Measurements from ENCODE around the gene CACNA1F.

CACNA1F gene

GRCh38 chrX:49199315-49199595, 33.9 kb downstream of the CACNA1F start:
- no peak for DNase-seq (ENCODE audit: low read depth, low spot score)

GRCh38 chrX:49198540-49199314, 34.4 kb downstream of the CACNA1F start:
- no peak for DNase-seq (ENCODE audit: low read depth, low spot score)

GRCh38 chrX:49197543-49198087, 35.5 kb downstream of the CACNA1F start:
- no peak for DNase-seq (ENCODE audit: low read depth, low spot score)

- DNase-seq (ENCODE audit: low read depth, low spot score), result no peak
Observed at GRCh38 chrX:49193542-49193964, 39.6 kb downstream of the CACNA1F start.

GRCh38 chrX:49192722-49193328, 40.3 kb downstream of the CACNA1F start:
- DNase-seq (ENCODE audit: low read depth, low spot score), result no peak

GRCh38 chrX:49191574-49192011, 41.5 kb downstream of the CACNA1F start:
- no peak for DNase-seq (ENCODE audit: low read depth, low spot score)

- DNase-seq (ENCODE audit: low read depth, low spot score), result peak; percentile 98
Observed at GRCh38 chrX:49190821-49191573, 42.1 kb downstream of the CACNA1F start.

GRCh38 chrX:49189606-49190005, 43.5 kb downstream of the CACNA1F start:
- DNase-seq (ENCODE audit: low read depth, low spot score), result no peak

- DNase-seq (ENCODE audit: low read depth, low spot score), result no peak
Observed at GRCh38 chrX:49188468-49189076, 44.6 kb downstream of the CACNA1F start.

- DNase-seq (ENCODE audit: low read depth, low spot score), result no peak
Observed at GRCh38 chrX:49187526-49187925, 45.6 kb downstream of the CACNA1F start.

- DNase-seq (ENCODE audit: low read depth, low spot score), result no peak
Observed at GRCh38 chrX:49187028-49187394, 46.1 kb downstream of the CACNA1F start.

GRCh38 chrX:49186125-49187027, 46.8 kb downstream of the CACNA1F start, which contains the start of gene PRICKLE3:
TSS of gene PRICKLE3 (minus strand) at chrX:49186373. CDS start at chrX:49186297, 76 bp downstream.
- DNase-seq (ENCODE audit: low read depth, low spot score), result no peak

- no peak for DNase-seq (ENCODE audit: low read depth, low spot score)
Observed at GRCh38 chrX:49184294-49185281, 48.6 kb downstream of the CACNA1F start.

- no peak for DNase-seq (ENCODE audit: low read depth, low spot score)
Observed at GRCh38 chrX:49183701-49184281, 49.3 kb downstream of the CACNA1F start.

- DNase-seq (ENCODE audit: low read depth, low spot score), result no peak
Observed at GRCh38 chrX:49179358-49179757, 53.8 kb downstream of the CACNA1F start.

- no peak for DNase-seq (ENCODE audit: low read depth, low spot score)
Observed at GRCh38 chrX:49178537-49178936, 54.6 kb downstream of the CACNA1F start.

- DNase-seq (ENCODE audit: low read depth, low spot score), result no peak
Observed at GRCh38 chrX:49177873-49178480, 55.2 kb downstream of the CACNA1F start.

GRCh38 chrX:49177338-49177833, 55.8 kb downstream of the CACNA1F start:
- no peak for DNase-seq (ENCODE audit: low read depth, low spot score)
